ENCODE measurements around the gene RALGDS. TPM values are rescaled to one million over a fixed set of nuclear protein-coding genes. Genes with fewer than 3 reads are reported as not detected.
"Not testable (repeated sequence)": the region's sequence is repeated elsewhere in the genome, so short reads cannot be mapped to it uniquely, and the experiment has no call there.

The RALGDS gene
- total RNA-seq, 1 experiment from 2014 or later, result 24.8 TPM

- Histone ChIP-seq H3K27me3 (ENCODE audit: insufficient read depth, low read depth) (no peaks in the 10 kb centered on the region), H3K9me3 (ENCODE audit: insufficient read depth, low read depth) (no peaks in the 10 kb centered on the region), H3K4me3 (no peak overlapping the region), H3K36me3 (ENCODE audit: low read depth) (no peaks in the 10 kb centered on the region), H3K27ac (no peak overlapping the region), H3K9me2 (ENCODE audit: insufficient read depth) (no peaks in the 10 kb centered on the region), H4K20me1 (ENCODE audit: insufficient read depth) (no peaks in the 10 kb centered on the region), H3K79me2 (ENCODE audit: low read depth) (no peaks in the 10 kb centered on the region), H3K4me1 (replicated peaks; ENCODE audit: insufficient read depth) (no peaks in the 10 kb centered on the region), H2AFZ (no peak overlapping the region), H3K4me2 (no peak overlapping the region), H3F3A (ENCODE audit: insufficient read depth, low read depth) (no peaks in the 10 kb centered on the region)
- TF ChIP-seq EZH2 (IDR thresholded peaks at IDR 0.05; ENCODE audit: low read depth) (no peak), CTCF (conservative IDR thresholded peaks at IDR 0.05) (no peak)
- BruUV-seq (replicated peaks), result no TSS peak
- POLR2A ChIA-PET (ENCODE audit: unreplicated experiment), result no interaction called here
- no peak for DNase-seq
- intact Hi-C loops (cut with micrococcal nuclease; ENCODE audit: unreplicated experiment), result no loop called here
- CTCF ChIA-PET, result no interaction called here
Measured at GRCh38 chr9:133088146-133088750, 32.8 kb downstream of the RALGDS start.

GRCh38 chr9:133087429-133088145 lies 33.5 kb downstream of the RALGDS start:
- intact Hi-C loops (cut with micrococcal nuclease; ENCODE audit: unreplicated experiment), result no loop called here
- Histone ChIP-seq H3F3A (ENCODE audit: insufficient read depth, low read depth) (no peaks in the 10 kb centered on the region), H2AFZ (no peak overlapping the region), H4K20me1 (ENCODE audit: insufficient read depth) (no peaks in the 10 kb centered on the region), H3K4me1 (replicated peaks; ENCODE audit: insufficient read depth) (no peaks in the 10 kb centered on the region), H3K27me3 (ENCODE audit: insufficient read depth, low read depth) (no peaks in the 10 kb centered on the region), H3K4me2 (no peak overlapping the region), H3K79me2 (ENCODE audit: low read depth) (no peaks in the 10 kb centered on the region), H3K9me2 (ENCODE audit: insufficient read depth) (no peaks in the 10 kb centered on the region), H3K27ac (no peak overlapping the region), H3K9me3 (ENCODE audit: insufficient read depth, low read depth) (no peaks in the 10 kb centered on the region), H3K36me3 (ENCODE audit: low read depth) (no peaks in the 10 kb centered on the region), H3K4me3 (no peak overlapping the region)
- POLR2A ChIA-PET (ENCODE audit: unreplicated experiment), result no interaction called here
- no peak for DNase-seq
- CTCF ChIA-PET, result no interaction called here
- TF ChIP-seq EZH2 (IDR thresholded peaks at IDR 0.05; ENCODE audit: low read depth) (no peak), CTCF (conservative IDR thresholded peaks at IDR 0.05) (no peak)
- BruUV-seq (replicated peaks), result no TSS peak

GRCh38 chr9:133086894-133087293 lies 34.1 kb downstream of the RALGDS start:
- no peaks in the 10 kb centered on the region for H3K4me1 ChIP-seq (replicated peaks; ENCODE audit: insufficient read depth)
- H3K36me3 ChIP-seq (ENCODE audit: low read depth), result no peaks in the 10 kb centered on the region
- POLR2A ChIA-PET (ENCODE audit: unreplicated experiment), result no interaction called here
- no peaks in the 10 kb centered on the region for H3K79me2 ChIP-seq (ENCODE audit: low read depth)
- DNase-seq, result no peak
- H4K20me1 ChIP-seq (ENCODE audit: insufficient read depth), result no peaks in the 10 kb centered on the region
- no TSS peak for BruUV-seq (replicated peaks)
- H3K4me2 ChIP-seq, result no peak overlapping the region
- no peaks in the 10 kb centered on the region for H3K9me3 ChIP-seq (ENCODE audit: insufficient read depth, low read depth)
- no peaks in the 10 kb centered on the region for H3K27me3 ChIP-seq (ENCODE audit: insufficient read depth, low read depth)
- no peak overlapping the region for H2AFZ ChIP-seq
- H3K27ac ChIP-seq, result no peak overlapping the region
- H3K4me3 ChIP-seq, result no peak overlapping the region
- intact Hi-C loops (cut with micrococcal nuclease; ENCODE audit: unreplicated experiment), result no loop called here
- TF ChIP-seq CTCF (conservative IDR thresholded peaks at IDR 0.05) (no peak), EZH2 (IDR thresholded peaks at IDR 0.05; ENCODE audit: low read depth) (no peak)
- H3K9me2 ChIP-seq (ENCODE audit: insufficient read depth), result no peaks in the 10 kb centered on the region
- H3F3A ChIP-seq (ENCODE audit: insufficient read depth, low read depth), result no peaks in the 10 kb centered on the region
- CTCF ChIA-PET, result no interaction called here

GRCh38 chr9:133086212-133086860 lies 34.7 kb downstream of the RALGDS start:
- H3K27me3 ChIP-seq (ENCODE audit: insufficient read depth, low read depth); CTCF ChIA-PET; H3K4me3 ChIP-seq; DNase-seq; H3K36me3 ChIP-seq (ENCODE audit: low read depth); H3K9me3 ChIP-seq (ENCODE audit: insufficient read depth, low read depth); H3K9me2 ChIP-seq (ENCODE audit: insufficient read depth); H4K20me1 ChIP-seq (ENCODE audit: insufficient read depth); H3K79me2 ChIP-seq (ENCODE audit: low read depth); intact Hi-C loops (cut with micrococcal nuclease; ENCODE audit: unreplicated experiment); H3K4me2 ChIP-seq; H3K27ac ChIP-seq; POLR2A ChIA-PET (ENCODE audit: unreplicated experiment); BruUV-seq (replicated peaks); H3K4me1 ChIP-seq (replicated peaks; ENCODE audit: insufficient read depth); H2AFZ ChIP-seq; H3F3A ChIP-seq (ENCODE audit: insufficient read depth, low read depth): not testable (repeated sequence)

GRCh38 chr9:133083688-133084087 lies 37.4 kb downstream of the RALGDS start:
- CTCF ChIA-PET; intact Hi-C loops (cut with micrococcal nuclease; ENCODE audit: unreplicated experiment); H3K9me3 ChIP-seq (ENCODE audit: insufficient read depth, low read depth); H3K9me2 ChIP-seq (ENCODE audit: insufficient read depth); H3K27ac ChIP-seq; H3F3A ChIP-seq (ENCODE audit: insufficient read depth, low read depth); BruUV-seq (replicated peaks); H3K4me2 ChIP-seq; H2AFZ ChIP-seq; POLR2A ChIA-PET (ENCODE audit: unreplicated experiment); H4K20me1 ChIP-seq (ENCODE audit: insufficient read depth); H3K79me2 ChIP-seq (ENCODE audit: low read depth); H3K4me3 ChIP-seq; H3K4me1 ChIP-seq (replicated peaks; ENCODE audit: insufficient read depth); H3K36me3 ChIP-seq (ENCODE audit: low read depth); DNase-seq: not testable (repeated sequence)
- peaks cover 21% of the 10 kb centered on the region; the same call in 1 of the 2 replicates for H3K27me3 ChIP-seq (ENCODE audit: insufficient read depth, low read depth)

All from PC-9 (cell line).